Gastrocnemius medialis (tissue), 4 donors: ENCODE measurements around the gene CEP112. TPM values are rescaled to one million over a fixed set of nuclear protein-coding genes. Genes with fewer than 3 reads are reported as not detected.

Experiments used
- ATAC-seq, 2 donors: fragments of 150-250 bp; one replicate each; pipeline ENCODE4 v1.9.1; 2016
- DNase-seq, 2 donors: peaks; one replicate each; pipeline ENCODE4 v3.0.0-alpha.2; 2019
- H3K27ac ChIP-seq, 4 donors: fragments of 200-600 bp; sonication (generic); 1 replicate in 1 of 4; 2 replicates in 3 of 4; pipeline ENCODE4 v1.5.1; 2016 to 2018; ENCODE audit warnings: mild to moderate bottlenecking in 2 of 4, moderate library complexity in 1 of 4
- H3K27me3 ChIP-seq, 3 donors: fragments of 200-600 bp; sonication (generic) in 2 of 3; 1 replicate in 1 of 3; 2 replicates in 2 of 3; pipeline versions ENCODE4 v1.5.1 to v1.6.0; 2016 to 2019; ENCODE audit warnings: mild to moderate bottlenecking in 1 of 3, moderate library complexity in 1 of 3
- H3K36me3 ChIP-seq, 2 donors: fragments of 200-600 bp; sonication (generic) in 1 of 2; one replicate each; pipeline ENCODE4 v1.5.1; 2017 to 2018
- H3K4me1 ChIP-seq, 2 donors: fragments of 200-600 bp; sonication (generic) in 1 of 2; one replicate each; pipeline ENCODE4 v1.5.1; 2016 to 2017; ENCODE audit warnings: mild to moderate bottlenecking in 2 of 2
- H3K4me3 ChIP-seq, 4 donors: fragments of 200-600 bp; sonication (generic) in 3 of 4; 1 replicate in 1 of 4; 2 replicates in 3 of 4; pipeline ENCODE4 v1.5.1; 2016 to 2019; ENCODE audit warnings: mild to moderate bottlenecking in 2 of 4
- H3K9me3 ChIP-seq, 3 donors: fragments of 200-600 bp; sonication (generic) in 2 of 3; 1 replicate in 1 of 3; 2 replicates in 2 of 3; pipeline ENCODE4 v1.5.1; 2016 to 2019
- POLR2A ChIP-seq, 2 donors: fragments of 450-650 bp; IDR thresholded peaks; one replicate each; pipeline ENCODE4 v1.6.1; 2017; ENCODE audit warnings: antibody characterized with exemption in 2 of 2, mild to moderate bottlenecking in 2 of 2, moderate library complexity in 2 of 2
- in situ Hi-C, 4 donors: fragments of 200-750 bp; cut with MboI; loops; one replicate each; pipeline versions ENCODE4 v1.15.0 to v1.8.0; 2017; ENCODE audit warnings: low sequenced_read_pairs in 4 of 4
- intact Hi-C: fragments of 100-400 bp; cut with DNase I; formaldehyde crosslinking; loops from one replicate; pipeline ENCODE4 v1.15.1; 2023; ENCODE audit warnings: low total_unique reads
- total RNA-seq, 4 donors: library from RNA; depleted of rRNA; stranded (reverse); fragments of >200 nt; gene quantifications; one replicate each; pipeline versions ENCODE4 v1.1.0 to v1.2.3, GENCODE V29; 2016
- TF ChIP-seq, protein P1 (sequence below), 5 experiments: fragments of 450-650 bp in 3 of 5; fragments of 200-600 bp in 2 of 5; sonication (generic) in 2 of 5; IDR thresholded peaks in 4 of 5; conservative IDR thresholded peaks in 1 of 5; 1 replicate in 4 of 5; 2 replicates in 1 of 5; pipeline ENCODE4 v1.5.1; 2016 to 2019; ENCODE audit warnings: antibody characterized with exemption in 5 of 5, mild to moderate bottlenecking in 3 of 5, moderate library complexity in 3 of 5

The CEP112 gene
- total RNA-seq, 4 donors from 2014 or later = 6.1 to 8.7 (median 7.1) TPM

DNA sequence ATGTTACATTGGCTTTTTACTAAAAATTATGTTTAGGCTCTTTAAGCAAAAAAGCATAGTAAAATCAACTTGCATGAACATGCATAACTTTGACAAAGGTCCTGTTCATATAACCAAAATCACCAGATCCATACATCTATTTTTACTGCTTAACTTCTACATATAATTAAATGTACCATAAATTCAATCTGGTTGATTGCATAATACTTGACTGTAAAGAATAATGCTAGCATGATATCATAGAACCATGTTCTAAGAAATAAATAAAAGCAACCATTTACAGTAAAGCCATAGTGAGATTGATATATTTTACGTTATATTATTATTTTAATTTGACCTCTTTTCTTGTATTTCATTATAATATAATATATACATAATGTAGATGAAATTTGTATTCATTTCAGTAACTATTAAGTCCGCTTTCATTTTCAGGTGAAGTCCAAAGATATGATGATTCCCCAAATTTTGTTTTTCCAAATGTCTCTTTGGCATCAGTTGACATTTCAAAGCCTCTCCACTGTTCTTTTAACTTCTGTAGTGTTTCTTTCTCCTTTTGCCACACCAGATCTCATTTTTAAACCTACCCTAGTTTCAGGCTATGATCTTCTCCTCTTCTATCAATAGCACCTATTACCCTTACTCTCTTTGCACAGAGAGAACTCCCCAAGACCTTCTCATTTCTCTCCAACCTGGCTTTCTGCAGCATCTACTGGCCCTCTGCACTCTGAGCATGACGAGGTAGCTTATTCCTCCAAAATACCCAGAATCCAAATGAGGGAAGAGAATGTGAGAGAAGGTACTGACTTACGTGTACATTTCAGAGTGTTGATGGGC is 35.5 kb upstream of the CEP112 start:
- Histone ChIP-seq H3K27ac (no peak overlapping the region), H3K9me3 (no peaks in the 10 kb centered on the region), H3K4me1 (no peaks in the 10 kb centered on the region), H3K4me3 (no peak overlapping the region), H3K36me3 (no peaks in the 10 kb centered on the region), H3K27me3 (no peaks in the 10 kb centered on the region)
- TF ChIP-seq, protein P1, sequence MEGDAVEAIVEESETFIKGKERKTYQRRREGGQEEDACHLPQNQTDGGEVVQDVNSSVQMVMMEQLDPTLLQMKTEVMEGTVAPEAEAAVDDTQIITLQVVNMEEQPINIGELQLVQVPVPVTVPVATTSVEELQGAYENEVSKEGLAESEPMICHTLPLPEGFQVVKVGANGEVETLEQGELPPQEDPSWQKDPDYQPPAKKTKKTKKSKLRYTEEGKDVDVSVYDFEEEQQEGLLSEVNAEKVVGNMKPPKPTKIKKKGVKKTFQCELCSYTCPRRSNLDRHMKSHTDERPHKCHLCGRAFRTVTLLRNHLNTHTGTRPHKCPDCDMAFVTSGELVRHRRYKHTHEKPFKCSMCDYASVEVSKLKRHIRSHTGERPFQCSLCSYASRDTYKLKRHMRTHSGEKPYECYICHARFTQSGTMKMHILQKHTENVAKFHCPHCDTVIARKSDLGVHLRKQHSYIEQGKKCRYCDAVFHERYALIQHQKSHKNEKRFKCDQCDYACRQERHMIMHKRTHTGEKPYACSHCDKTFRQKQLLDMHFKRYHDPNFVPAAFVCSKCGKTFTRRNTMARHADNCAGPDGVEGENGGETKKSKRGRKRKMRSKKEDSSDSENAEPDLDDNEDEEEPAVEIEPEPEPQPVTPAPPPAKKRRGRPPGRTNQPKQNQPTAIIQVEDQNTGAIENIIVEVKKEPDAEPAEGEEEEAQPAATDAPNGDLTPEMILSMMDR (IDR thresholded peaks at IDR 0.05 in 4 of 5, conservative IDR thresholded peaks at IDR 0.05 in 1 of 5) = no peak
- no peak for TF ChIP-seq POLR2A (IDR thresholded peaks at IDR 0.05)
- intact Hi-C loops = no loop called here
- DNase-seq (no peak), ATAC-seq (no peak)
- in situ Hi-C loops = loop anchor here in 1 of 4 donors (25.0 kb wide), 1 partner anchor 685 kb away; no protein-coding TSS in a partner anchor

DNA sequence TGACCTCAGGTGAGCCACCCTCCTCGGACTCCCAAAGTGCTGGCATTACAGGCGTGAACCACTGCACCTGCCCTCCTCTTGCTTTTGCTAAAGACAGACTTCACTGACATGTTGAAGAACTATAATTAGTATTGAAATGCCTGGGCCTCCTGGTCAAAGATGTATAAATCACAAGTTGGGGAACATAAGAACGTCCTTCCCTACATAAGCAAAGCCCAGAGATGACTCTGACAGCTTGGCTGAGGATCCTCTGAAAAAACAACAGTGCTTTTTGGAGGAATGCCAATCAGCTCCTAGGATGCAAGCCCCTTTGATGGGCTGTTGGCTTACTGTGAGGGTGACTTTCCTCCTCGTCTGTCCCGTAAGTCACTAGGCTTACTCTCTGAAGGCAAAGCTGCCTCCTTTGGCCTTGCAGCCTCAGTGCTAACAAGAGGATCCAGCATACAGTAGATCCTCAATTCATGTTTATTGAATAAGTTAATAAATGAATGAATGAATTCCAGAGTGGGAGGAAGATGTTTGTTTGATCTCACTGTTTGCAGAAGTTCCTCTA is 30.9 kb upstream of the CEP112 start:
- no peak for TF ChIP-seq POLR2A (IDR thresholded peaks at IDR 0.05)
- TF ChIP-seq, protein P1 (IDR thresholded peaks at IDR 0.05 in 4 of 5, conservative IDR thresholded peaks at IDR 0.05 in 1 of 5) = no peak
- intact Hi-C loops = no loop called here
- DNase-seq (no peak), ATAC-seq (no peak)
- H3K9me3 ChIP-seq = no peaks in the 10 kb centered on the region
- no peaks in the 10 kb centered on the region for H3K4me1 ChIP-seq
- H3K36me3 ChIP-seq = no peaks in the 10 kb centered on the region
- in situ Hi-C loops = no loop called here
- H3K27me3 ChIP-seq = no peaks in the 10 kb centered on the region
- no peak overlapping the region for H3K4me3 ChIP-seq
- H3K27ac ChIP-seq = no peak overlapping the region

DNA sequence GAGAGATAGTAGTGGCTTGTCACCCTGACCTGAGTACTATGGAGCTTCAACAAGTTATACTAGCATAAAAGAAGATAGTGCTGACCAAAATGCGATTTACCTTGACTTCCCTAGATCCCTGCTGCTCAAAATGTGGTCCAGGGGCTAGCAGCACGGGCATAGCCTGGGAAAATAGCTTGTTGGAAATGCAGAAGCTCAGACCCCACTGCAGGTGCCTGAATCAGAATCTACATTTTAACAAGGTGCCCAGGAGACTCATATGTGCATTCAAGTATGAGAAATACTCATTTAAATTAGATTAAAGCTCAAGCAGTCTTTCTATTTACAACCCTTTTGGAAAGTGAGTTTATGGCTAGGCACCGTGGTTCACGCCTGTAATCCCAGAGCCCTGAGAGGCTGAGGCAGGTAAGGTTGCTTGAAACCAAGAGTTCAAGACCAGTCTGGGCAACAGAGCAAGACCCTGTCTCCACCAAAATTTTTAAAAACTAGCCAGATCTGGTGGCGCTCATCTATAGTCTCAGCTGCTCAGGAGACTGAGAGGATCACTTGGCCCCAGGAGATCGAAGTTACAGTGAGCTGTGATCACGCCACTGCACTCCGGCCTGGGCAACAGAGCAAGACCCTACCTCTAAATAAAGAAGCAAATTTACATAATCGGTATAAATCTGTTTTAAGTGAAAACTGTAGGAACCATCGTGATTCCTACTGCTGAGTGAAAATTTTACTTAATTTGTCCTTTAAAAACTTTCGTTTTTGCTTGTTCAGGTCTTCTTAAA is 30.0 kb upstream of the CEP112 start:
- no peaks in the 10 kb centered on the region for H3K4me1 ChIP-seq
- ATAC-seq = no peak
- TF ChIP-seq, protein P1 (IDR thresholded peaks at IDR 0.05 in 4 of 5, conservative IDR thresholded peaks at IDR 0.05 in 1 of 5) = no peak
- no peak for TF ChIP-seq POLR2A (IDR thresholded peaks at IDR 0.05)
- in situ Hi-C loops (no loop called here), intact Hi-C loops (no loop called here)
- no peaks in the 10 kb centered on the region for H3K36me3 ChIP-seq
- H3K9me3 ChIP-seq = no peaks in the 10 kb centered on the region
- no peak overlapping the region for H3K27ac ChIP-seq
- DNase-seq = no peak
- no peaks in the 10 kb centered on the region for H3K27me3 ChIP-seq
- H3K4me3 ChIP-seq = no peak overlapping the region

DNA sequence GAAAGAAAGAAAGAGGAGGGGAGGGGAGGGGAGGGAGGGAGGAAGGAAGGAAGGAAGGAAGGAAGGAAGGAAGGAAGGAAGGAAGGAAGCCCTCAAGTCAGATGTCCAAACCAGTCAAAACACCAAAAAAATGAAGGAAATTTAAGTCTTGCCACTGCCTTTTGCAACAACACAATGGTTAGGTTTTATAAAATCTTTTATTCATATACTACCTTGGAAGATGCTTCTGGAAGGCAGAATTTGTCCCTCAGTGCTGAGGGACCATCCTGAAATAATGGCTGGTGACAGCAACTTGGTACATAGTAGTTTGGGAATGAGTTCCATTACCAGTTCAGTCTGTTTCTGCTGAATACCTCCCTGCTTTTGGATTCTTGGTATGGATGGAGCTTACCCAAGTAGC is 29.4 kb upstream of the CEP112 start:
- no peak for DNase-seq
- TF ChIP-seq POLR2A (IDR thresholded peaks at IDR 0.05) = no peak
- TF ChIP-seq, protein P1 (IDR thresholded peaks at IDR 0.05 in 4 of 5, conservative IDR thresholded peaks at IDR 0.05 in 1 of 5) = no peak
- Histone ChIP-seq H3K27me3 (no peaks in the 10 kb centered on the region), H3K4me3 (no peak overlapping the region), H3K27ac (no peak overlapping the region), H3K9me3 (no peaks in the 10 kb centered on the region), H3K4me1 (no peaks in the 10 kb centered on the region), H3K36me3 (no peaks in the 10 kb centered on the region)
- in situ Hi-C loops (no loop called here), intact Hi-C loops (no loop called here)
- ATAC-seq = no peak
